SH-SY5Y (cell line): Measurements from ENCODE around the gene SRRM4.

Experiments
- GATA2 ChIP-seq: IDR thresholded peaks from 2 replicates; pipeline ENCODE4 v1.6.1; 2011; ENCODE audit warnings: mild to moderate bottlenecking, low read depth, low read length
- GATA3 ChIP-seq: IDR thresholded peaks from 2 replicates; pipeline ENCODE4 v1.6.1; 2011; ENCODE audit warnings: low read depth, mild to moderate bottlenecking, low read length, moderate library complexity

GRCh38 chr12:119181944-119182343 lies 200.6 kb downstream of the SRRM4 start:
- TF ChIP-seq GATA2 (no peak), GATA3 (no peak)
